ENCODE data around the gene RAPGEF2. TPM values are rescaled to one million over a fixed set of nuclear protein-coding genes. Genes with fewer than 3 reads are reported as not detected.
"Not testable (repeated sequence)": the region's sequence is repeated elsewhere in the genome, so short reads cannot be mapped to it uniquely, and the experiment has no call there.

The RAPGEF2 gene
- polyA plus RNA-seq, 4 donors, result 38.7 to 52.5 (median 46.9) TPM

GRCh38 chr4:159349332-159349731 is 246.5 kb downstream of the RAPGEF2 start:
- DNase-seq (ENCODE audit: low read depth in 4 of 4, low spot score in 3 of 4), result no peak

GRCh38 chr4:159352609-159353008 is 249.7 kb downstream of the RAPGEF2 start:
- no peak for DNase-seq (ENCODE audit: low read depth in 4 of 4, low spot score in 3 of 4)

- DNase-seq (ENCODE audit: low read depth in 4 of 4, low spot score in 3 of 4), result peak in 1 of 4 donors; percentile 6
Observed at GRCh38 chr4:159353422-159354116, 250.7 kb downstream of the RAPGEF2 start.

GRCh38 chr4:159355466-159355865 is 252.6 kb downstream of the RAPGEF2 start:
- no peak for DNase-seq (ENCODE audit: low read depth in 4 of 4, low spot score in 3 of 4)

GRCh38 chr4:159357350-159357749 is 254.5 kb downstream of the RAPGEF2 start:
- DNase-seq (ENCODE audit: low read depth in 4 of 4, low spot score in 3 of 4), result no peak

GRCh38 chr4:159358226-159358625 is 255.3 kb downstream of the RAPGEF2 start:
- DNase-seq (ENCODE audit: low read depth in 4 of 4, low spot score in 3 of 4), result no peak

- no peak for DNase-seq (ENCODE audit: low read depth in 4 of 4, low spot score in 3 of 4)
Observed at GRCh38 chr4:159360549-159360948, 257.7 kb downstream of the RAPGEF2 start.

- no peak for DNase-seq (ENCODE audit: low read depth in 4 of 4, low spot score in 3 of 4)
Observed at GRCh38 chr4:159363361-159363760, 260.5 kb downstream of the RAPGEF2 start.

GRCh38 chr4:159366966-159367780 is 264.3 kb downstream of the RAPGEF2 start:
- DNase-seq (ENCODE audit: low read depth in 4 of 4, low spot score in 3 of 4), result no peak

- no peak for DNase-seq (ENCODE audit: low read depth in 4 of 4, low spot score in 3 of 4)
Observed at GRCh38 chr4:159367781-159368080, 264.9 kb downstream of the RAPGEF2 start.

GRCh38 chr4:159368320-159368719 is 265.4 kb downstream of the RAPGEF2 start:
- DNase-seq (ENCODE audit: low read depth in 4 of 4, low spot score in 3 of 4), result no peak

- DNase-seq (ENCODE audit: low read depth in 4 of 4, low spot score in 3 of 4), result no peak
Observed at GRCh38 chr4:159369256-159369655, 266.4 kb downstream of the RAPGEF2 start.

- no peak for DNase-seq (ENCODE audit: low read depth in 4 of 4, low spot score in 3 of 4)
Observed at GRCh38 chr4:159370286-159370685, 267.4 kb downstream of the RAPGEF2 start.

GRCh38 chr4:159374749-159375530 is 272.1 kb downstream of the RAPGEF2 start:
- no peak for DNase-seq (ENCODE audit: low read depth in 4 of 4, low spot score in 3 of 4)

- DNase-seq (ENCODE audit: low read depth in 4 of 4, low spot score in 3 of 4), result no peak
Observed at GRCh38 chr4:159376289-159376688, 273.4 kb downstream of the RAPGEF2 start.

- DNase-seq (ENCODE audit: low read depth in 4 of 4, low spot score in 3 of 4), result no peak
Observed at GRCh38 chr4:159378056-159378616, 275.3 kb downstream of the RAPGEF2 start.

- not testable (repeated sequence) for DNase-seq (ENCODE audit: low read depth in 4 of 4, low spot score in 3 of 4)
Observed at GRCh38 chr4:159379064-159379463, 276.2 kb downstream of the RAPGEF2 start.

- no peak for DNase-seq (ENCODE audit: low read depth in 4 of 4, low spot score in 3 of 4)
Observed at GRCh38 chr4:159379836-159380235, 277.0 kb downstream of the RAPGEF2 start.

- no peak for DNase-seq (ENCODE audit: low read depth in 4 of 4, low spot score in 3 of 4)
Observed at GRCh38 chr4:159382856-159383561, 280.1 kb downstream of the RAPGEF2 start.

GRCh38 chr4:159383562-159383931 is 280.7 kb downstream of the RAPGEF2 start:
- DNase-seq (ENCODE audit: low read depth in 4 of 4, low spot score in 3 of 4), result no peak
